Cerebellar cortex (tissue), 1 donor: ENCODE measurements around the gene SGK1.
A peak's percentile ranks its signal among the peaks of the same experiment; 100 is the strongest.
"Not testable (repeated sequence)": the region's sequence is repeated elsewhere in the genome, so short reads cannot be mapped to it uniquely, and the experiment has no call there.

Source experiments
- DNase-seq: peaks from one replicate; pipeline ENCODE4 v3.0.0-alpha.2; 2015; ENCODE audit warnings: low spot score

The SGK1 gene

GRCh38 chr6:134190883-134191282 lies 127.0 kb downstream of the SGK1 start:
- peak; percentile 31 for DNase-seq

- DNase-seq: peak; percentile 79
Observed at GRCh38 chr6:134187751-134188150, 130.2 kb downstream of the SGK1 start.

DNA sequence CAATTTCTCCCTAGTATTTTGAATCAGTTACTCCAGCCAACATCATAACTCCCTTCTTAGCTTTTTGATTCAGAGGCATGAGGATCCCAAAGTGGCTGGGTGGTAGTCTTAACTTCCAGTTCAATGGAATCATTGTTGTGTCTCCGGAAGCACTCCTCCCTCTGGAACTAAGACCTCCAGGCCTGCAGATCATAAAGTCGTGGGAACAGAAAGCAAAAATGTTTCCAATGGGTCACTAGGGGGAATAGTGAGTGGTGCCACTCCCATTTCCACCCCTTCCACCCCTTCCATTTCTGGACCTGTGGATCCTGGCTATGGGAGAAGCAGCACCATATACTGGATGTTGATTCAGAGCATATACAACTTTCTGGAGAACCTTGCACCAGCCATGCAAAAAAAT lies 130.8 kb downstream of the SGK1 start:
- DNase-seq: no peak

- no peak for DNase-seq
Observed at GRCh38 chr6:134186355-134186754, 131.6 kb downstream of the SGK1 start.

GRCh38 chr6:134185277-134185676 lies 132.6 kb downstream of the SGK1 start:
- no peak for DNase-seq

DNA sequence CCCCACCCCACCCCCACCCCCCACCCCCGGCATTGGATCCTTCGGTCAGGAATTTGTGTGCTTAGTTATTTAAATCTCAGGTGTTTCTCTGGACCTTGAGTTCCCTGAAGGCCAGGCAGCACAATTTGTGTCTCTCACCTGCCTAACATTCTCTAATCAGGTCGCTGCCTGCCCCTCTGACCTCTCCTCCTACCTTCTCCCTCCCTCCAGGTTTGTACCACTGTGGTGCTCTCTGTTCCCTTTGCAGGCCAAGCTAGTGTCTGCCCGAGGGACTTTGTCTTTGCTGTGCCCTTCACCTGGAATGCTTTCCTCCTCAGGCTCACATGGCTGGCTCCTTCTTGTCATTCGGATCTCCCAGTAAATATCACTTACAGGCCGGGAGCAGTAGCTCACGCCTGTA lies 134.1 kb downstream of the SGK1 start:
- DNase-seq: no peak

DNA sequence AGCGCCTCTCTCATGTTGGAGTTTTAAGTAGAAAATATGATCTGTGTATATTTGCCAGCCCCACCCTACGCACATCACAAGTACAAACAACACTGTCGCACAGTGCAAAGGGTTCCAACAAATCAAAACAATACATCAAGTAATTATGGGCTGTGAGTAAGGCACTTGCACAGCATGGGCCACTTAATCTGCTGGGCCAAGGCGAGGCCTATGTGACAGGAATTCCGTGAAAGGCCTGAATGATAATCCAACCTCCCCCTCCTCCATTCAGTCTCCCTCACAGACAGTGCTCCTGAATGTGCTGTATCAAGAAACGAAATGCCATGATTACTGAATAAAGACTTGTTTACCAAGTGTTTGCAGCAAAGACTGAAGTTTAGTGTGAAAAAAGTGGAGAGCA lies 135.4 kb downstream of the SGK1 start:
- DNase-seq: no peak

- DNase-seq: not testable (repeated sequence)
Observed at GRCh38 chr6:134181726-134182125, 136.2 kb downstream of the SGK1 start.

GRCh38 chr6:134181251-134181650 lies 136.7 kb downstream of the SGK1 start:
- not testable (repeated sequence) for DNase-seq

- not testable (repeated sequence) for DNase-seq
Observed at GRCh38 chr6:134180540-134180939, 137.4 kb downstream of the SGK1 start.

DNA sequence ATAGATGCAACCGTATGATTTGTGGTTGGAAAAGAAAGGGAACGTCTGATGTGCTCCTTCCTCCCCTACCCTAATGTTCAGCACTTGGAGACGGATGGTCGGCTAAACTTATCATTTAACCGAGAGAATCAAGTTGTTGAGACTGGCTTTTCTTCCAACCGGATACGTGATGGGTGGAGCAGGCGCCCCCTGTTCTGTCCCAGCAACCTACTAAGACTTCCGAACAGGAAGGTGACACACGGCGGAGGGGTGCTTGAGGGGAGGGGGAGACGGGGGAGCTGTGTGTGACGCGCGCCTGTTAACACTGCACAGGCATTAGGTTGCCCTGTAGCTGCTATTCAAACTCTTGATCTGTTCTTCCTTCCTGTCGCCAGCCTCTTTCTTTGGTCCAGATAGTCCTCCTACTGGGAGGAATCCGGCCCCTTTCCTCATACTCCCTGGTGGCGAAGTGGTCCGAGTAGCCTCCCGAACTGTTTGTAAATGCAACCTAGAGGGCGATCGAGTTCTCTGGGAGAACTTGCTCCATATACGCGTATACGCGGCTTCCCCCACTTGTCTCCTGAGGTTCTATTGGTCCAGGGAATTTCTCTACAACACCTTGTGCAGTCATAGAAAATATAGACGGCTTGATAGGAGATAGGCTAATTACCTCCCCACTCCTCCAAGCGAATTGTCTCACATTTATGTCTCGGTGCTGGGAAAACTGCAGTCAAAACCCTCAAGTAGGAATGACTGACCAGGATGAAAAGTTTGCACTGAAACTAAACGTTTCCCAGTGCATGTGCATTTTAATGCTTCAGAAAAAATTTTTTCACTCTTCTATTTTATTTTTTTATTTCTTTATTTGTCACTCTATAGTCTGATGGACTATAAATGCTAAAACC lies 139.5 kb downstream of the SGK1 start:
- DNase-seq: peak; percentile 93

DNA sequence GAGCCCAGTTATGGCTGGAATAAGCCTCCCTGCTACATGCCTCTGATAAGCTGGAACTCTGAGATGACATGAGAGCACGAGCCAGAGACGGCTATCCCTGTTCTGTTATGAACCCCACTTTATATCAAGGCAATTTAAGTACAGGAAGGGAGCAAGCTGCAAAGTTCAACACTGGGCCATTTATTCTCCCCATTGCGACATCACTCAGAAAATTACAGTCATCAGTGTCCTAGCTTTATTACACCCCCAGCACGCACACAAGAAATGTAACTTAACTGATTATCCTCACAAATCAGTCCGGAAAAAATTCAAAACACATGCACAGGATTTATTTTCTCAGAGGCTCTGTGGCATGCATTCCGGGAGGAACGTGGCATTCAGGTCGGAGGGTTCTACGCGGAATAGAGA lies 140.2 kb downstream of the SGK1 start:
- peak; percentile 26 for DNase-seq

- no peak for DNase-seq
Observed at GRCh38 chr6:134177236-134177635, 140.7 kb downstream of the SGK1 start.

- DNase-seq: peak; percentile 43
Observed at GRCh38 chr6:134176264-134176975, 141.5 kb downstream of the SGK1 start.

DNA sequence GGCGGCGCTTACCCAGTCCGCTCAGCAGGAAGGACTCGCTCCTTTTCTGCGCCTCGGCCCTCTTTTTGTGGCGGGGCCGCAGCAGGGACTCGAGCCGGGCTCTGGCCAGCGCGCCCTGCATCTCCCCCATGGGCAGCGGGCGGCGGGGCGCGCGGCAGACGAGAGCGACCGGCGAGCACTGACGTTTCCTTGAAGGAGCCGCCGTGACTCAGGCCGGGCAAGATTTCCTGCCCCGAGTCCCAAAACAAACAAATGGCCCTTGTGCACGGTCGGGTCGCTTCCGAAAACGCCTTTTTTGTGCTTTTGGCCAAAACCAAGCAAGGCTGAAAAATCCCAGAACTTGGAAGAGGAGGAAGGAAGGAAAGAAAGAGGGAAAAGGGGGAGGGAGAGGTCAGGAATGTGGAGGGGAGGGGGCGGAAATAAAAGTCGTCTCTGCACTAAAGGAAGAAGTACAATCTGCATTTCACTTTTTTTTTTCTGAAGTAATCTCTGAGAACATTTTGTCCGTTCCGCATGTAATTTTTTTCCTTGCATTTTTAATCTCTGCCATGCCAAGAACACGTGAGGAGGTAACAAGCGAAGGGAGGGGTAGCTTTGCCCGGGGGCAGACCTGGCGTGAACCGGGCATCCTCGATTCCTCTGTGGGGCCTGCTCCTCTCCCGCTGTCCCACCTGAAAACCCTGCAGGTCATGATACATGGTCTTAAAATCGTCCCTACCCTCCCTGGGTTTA lies 142.2 kb downstream of the SGK1 start:
- DNase-seq: peak; percentile 29

DNA sequence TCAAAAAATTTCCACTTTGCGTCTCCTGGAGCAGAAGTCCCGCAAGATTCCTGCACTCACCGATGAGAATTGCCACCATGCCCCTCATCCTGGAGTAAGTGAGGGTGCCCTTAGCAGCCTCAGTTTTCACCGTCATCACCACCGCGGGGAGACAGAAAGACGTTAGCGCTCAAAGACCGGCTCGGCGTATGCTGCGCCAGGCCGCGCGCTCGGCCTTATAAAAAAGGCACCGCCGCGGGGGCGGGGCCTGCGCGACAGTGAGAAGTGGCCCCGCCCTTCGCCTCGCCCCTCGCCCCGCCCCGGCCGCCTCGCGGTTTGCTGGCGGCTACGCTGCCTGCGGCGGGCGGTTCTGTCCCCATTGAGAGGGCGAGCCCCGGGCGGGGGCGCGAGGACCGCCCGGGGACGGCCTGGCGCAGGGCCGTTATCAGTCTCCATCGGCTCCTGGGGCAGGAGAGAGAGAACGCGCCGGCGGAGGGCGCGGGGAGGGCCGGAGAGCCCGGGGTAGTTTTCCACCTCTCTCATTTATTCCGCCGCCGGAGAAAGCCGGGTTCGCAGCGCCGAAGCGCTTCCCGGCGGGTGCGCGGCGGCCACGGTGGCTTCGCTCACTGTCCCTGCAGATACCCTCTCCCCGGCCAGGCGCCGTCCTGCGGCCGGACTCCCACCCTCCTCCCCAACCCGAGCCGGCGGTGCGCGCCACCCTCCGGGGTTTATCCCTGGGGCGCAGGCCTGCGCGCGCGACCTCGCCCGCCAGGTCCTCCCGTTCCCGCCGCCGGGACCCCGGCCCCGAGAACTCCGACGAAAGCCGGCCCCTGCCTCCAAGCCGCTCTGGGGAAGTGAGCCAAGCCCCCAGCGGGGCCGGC lies 143.0 kb downstream of the SGK1 start:
- peak; percentile 86 for DNase-seq

DNA sequence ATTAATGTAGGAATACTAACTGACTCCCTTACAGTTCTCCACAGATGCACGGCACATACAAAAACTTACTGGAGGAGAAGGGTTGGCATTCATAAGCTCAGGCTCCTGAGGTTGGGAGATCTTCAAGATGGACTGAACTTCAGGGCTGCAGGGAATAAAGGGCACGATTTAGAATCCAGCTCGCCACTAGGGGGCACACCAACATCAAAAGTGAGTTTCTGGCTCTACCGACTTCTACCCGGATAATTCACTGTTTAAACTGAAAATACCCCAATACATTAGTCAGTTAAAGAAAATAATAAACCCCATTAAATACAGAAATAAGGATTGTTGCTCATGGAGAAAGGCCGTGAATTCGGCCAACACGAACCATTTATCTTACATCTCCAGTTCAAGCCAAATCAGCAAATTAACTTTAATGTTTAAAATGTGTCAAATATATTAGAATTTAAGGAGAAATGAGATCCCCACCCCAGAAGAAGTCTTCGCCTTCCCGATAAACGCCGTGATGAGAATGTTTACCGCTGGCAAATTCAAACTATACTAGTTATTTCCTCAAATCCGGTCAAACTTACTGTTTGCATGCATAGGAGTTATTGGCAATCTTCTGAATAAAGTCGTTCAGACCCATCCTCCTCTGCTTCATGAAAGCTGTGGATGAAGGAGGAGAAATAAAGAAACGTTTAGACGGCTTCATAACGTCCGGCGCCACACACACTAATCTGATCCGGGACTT lies 143.8 kb downstream of the SGK1 start:
- DNase-seq: peak; percentile 91

- DNase-seq: no peak
Observed at GRCh38 chr6:134173366-134173725, 144.6 kb downstream of the SGK1 start.

DNA sequence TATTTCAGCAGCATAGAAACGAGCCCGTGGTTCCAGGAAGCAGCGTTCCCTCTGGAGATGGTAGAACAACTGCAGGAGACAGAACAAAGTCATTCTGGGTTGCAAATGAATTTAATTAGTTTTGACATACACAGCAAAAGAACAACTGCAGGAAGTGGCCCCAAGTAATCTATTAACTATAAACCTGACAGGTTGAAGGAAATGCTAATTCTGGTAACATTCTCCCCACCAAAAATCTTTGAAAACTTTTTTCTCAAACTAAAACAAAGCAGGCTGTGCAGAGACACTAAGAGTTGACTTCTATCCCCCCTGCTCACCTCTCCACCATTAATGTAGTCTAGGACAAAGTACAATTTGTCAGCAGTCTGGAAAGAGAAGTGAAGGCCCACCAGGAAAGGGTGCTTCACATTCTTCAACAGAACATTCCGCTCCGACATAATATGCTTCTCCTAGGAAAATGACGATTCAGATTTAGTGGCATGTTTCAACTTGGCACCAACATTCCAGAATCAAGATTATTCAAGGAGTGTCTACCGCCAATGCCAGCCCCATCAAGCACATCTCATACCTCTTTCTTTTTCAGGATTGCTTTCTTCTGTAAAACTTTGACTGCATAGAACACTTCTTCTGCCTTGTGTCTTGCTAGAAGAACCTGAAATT lies 145.1 kb downstream of the SGK1 start:
- DNase-seq: no peak

DNA sequence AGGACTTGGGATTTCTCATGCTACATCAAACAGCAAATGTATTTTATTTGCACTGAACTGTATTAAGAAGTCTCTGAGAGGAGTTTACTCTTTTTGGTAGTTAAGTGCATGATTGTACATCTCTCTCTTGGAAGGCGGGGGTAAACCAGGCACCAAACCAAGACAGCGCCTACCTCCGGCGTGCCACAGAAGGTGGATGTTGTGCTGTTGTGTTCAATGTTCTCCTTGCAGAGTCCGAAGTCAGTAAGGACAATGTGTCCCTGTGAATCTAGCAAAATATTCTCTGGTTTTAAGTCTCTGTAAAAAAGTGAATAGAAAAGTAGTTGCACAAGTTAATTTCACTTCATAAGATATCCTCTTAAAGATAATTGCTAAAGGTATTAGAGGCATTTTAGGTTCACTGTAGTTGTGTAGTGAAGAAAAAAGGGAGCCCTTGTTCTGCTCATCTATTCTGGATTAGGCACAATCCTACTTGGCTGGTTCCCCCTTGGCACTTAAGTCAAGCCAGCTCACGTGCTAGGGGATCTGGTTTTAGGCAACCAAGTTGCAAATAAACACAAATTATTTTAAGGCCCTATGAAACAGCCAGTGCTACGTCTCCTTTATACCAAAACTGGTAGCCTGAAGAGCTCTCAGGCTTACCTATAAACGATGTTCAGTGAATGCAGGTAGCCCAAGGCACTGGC lies 145.7 kb downstream of the SGK1 start:
- no peak for DNase-seq
